ENCODE measurements around the gene USP49. TPM values are rescaled to one million over a fixed set of nuclear protein-coding genes. Genes with fewer than 3 reads are reported as not detected.

USP49 gene
- total RNA-seq, 1 donor from 2014 or later = 2.7 TPM

GRCh38 chr6:41757931-41758640, 137.1 kb downstream of the USP49 start:
- DNase-seq (ENCODE audit: low read depth) = no peak

GRCh38 chr6:41757271-41757670, 137.9 kb downstream of the USP49 start:
- no peak for DNase-seq (ENCODE audit: low read depth)
- no peak overlapping the region for H3K4me3 ChIP-seq (ENCODE audit: low read depth, low read length)
- TF ChIP-seq CTCF (conservative IDR thresholded peaks at IDR 0.05; ENCODE audit: low read depth, low read length) = no peak

More at GRCh38 chr6:41757931-41758640, 137.1 kb downstream of the USP49 start:
- H3K4me3 ChIP-seq (ENCODE audit: low read depth, low read length) = no peak overlapping the region
- TF ChIP-seq CTCF (conservative IDR thresholded peaks at IDR 0.05; ENCODE audit: low read depth, low read length) = no peak

GRCh38 chr6:41756354-41756753, 138.8 kb downstream of the USP49 start:
- no peak for TF ChIP-seq CTCF (conservative IDR thresholded peaks at IDR 0.05; ENCODE audit: low read depth, low read length)
- H3K4me3 ChIP-seq (ENCODE audit: low read depth, low read length) = no peak overlapping the region
- no peak for DNase-seq (ENCODE audit: low read depth)

GRCh38 chr6:41755895-41756294, 139.3 kb downstream of the USP49 start:
- TF ChIP-seq CTCF (conservative IDR thresholded peaks at IDR 0.05; ENCODE audit: low read depth, low read length) = no peak
- DNase-seq (ENCODE audit: low read depth) = no peak
- no peak overlapping the region for H3K4me3 ChIP-seq (ENCODE audit: low read depth, low read length)

GRCh38 chr6:41750374-41750773, 144.8 kb downstream of the USP49 start:
- no peak for DNase-seq (ENCODE audit: low read depth)
- H3K4me3 ChIP-seq (ENCODE audit: low read depth, low read length) = no peak overlapping the region
- no peak for TF ChIP-seq CTCF (conservative IDR thresholded peaks at IDR 0.05; ENCODE audit: low read depth, low read length)

- no peak for DNase-seq (ENCODE audit: low read depth)
- no peak overlapping the region for H3K4me3 ChIP-seq (ENCODE audit: low read depth, low read length)
- TF ChIP-seq CTCF (conservative IDR thresholded peaks at IDR 0.05; ENCODE audit: low read depth, low read length) = no peak
These were observed 146.6 kb downstream of the USP49 start for GRCh38 chr6:41748542-41748941.

GRCh38 chr6:41748102-41748477, 147.1 kb downstream of the USP49 start:
- no peak for TF ChIP-seq CTCF (conservative IDR thresholded peaks at IDR 0.05; ENCODE audit: low read depth, low read length)
- no peak for DNase-seq (ENCODE audit: low read depth)
- H3K4me3 ChIP-seq (ENCODE audit: low read depth, low read length) = no peak overlapping the region

All from epithelial cell of proximal tubule (primary cell).